ENCODE results near the gene LRRC31.

The LRRC31 gene

DNA sequence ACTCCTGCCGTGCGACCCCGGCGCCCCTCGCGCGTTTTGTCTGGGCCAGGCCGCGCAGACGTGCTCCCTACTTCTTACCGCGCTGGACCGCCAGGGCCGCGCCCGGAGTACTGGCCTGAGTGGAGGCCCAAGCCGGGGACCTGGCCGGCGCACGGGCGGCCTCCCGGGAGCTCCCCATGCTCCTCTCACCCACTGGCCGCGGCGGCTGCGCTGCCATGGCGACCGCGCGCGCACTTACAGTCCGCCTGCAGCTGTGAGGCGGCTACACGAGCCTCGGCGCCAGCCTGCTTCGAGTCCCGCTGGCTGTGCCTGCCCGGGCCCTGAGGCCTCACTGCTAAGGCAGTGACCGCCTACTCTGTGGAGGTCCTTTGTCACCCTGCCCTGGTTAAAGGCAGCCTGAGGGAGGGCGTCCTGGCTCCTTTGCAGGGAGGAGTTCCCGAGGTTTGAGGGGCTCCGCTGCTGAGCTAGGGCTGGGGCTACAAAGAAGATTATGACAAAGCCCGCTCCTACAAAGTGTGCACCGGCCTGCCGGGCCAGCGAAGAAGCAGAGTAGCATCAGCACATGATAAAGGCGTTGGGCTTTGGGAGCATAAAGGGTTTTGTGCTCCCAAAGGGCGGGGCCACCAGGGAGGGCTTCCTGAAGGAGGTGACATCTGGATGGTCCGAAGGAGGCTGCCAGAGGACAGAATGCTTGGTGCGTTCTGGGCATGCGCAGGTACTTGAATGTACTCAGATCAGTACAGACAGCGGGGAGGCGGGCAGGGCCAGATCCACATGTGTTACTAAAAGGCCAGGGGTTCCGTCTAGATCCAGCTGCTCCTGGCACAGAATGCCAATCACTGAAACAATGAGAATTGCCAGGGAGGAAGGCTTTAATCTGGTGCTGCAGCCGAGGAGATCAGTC, 57.2 kb downstream of the LRRC31 start, which contains the start of the genes LRRC34 and LRRIQ4:
Gene LRRC34 (minus strand): TSS at position 573 of the 904 bp plus-strand sequence. CDS start 356 bp downstream, at position 217.
Gene LRRIQ4 (plus strand): TSS at position 539 of the 904 bp plus-strand sequence. CDS start 9,052 bp downstream, outside the sequence.
- peak; percentile 91 for DNase-seq

DNA sequence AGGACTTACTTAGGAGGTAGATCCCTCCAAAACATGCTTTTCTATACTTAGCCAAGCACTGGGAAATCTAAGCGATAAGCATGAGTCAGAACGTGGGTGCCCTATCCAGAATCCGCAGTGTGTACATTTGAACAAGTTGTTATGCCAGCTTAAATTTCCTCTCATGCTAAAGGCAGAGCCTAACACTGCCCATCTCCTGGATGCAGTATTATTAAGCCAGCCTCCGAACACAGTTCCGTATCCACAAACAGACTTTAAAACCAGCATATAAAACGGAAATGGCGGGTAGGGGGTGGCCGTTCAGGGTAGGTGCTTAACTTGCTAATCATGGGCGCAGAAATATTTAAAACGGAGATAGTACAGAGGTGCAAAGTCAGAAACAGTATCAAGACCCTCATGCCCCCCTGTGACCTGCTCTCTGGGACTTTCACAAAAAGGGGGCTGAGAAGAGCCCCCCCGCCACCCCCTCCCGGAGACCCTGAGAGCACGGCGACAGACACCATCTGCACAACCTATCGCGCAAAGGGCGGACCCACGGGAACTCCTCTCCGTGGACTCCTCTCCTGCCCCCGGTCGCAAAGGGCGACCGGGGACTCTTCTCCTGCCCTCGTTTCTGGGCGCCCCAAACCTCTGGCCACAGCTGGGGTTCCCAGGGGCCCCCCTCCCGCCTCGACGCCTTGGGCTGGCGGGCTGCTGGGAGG, 58.0 kb downstream of the LRRC31 start:
- peak; percentile 39 for DNase-seq

DNA sequence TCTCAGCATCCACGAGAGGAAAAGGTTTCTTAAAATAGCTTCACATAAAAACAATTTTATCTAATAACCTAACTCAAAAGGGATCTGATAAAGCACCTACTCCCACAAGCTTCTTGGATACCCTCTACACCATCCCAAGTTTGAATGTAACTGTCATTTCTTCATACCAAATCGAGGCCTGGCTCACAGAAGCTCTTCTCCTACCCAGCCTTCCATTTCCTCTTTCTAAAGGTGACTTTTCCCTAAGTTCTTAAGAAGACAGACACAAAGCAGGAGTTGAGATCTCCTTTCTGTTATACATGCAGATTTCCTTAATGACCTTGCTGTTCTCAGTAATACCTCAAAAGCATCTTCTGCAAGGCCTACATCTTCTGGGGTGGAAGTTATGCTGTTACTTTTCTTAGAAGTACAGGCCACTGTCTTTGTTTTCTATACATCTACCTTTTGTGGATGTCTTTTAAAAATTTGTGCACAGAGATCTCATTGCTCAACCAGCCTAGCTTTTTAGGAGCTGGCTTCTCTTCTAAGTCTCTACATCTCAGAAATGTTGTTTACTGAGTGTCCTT, 60.4 kb downstream of the LRRC31 start:
- no peak for DNase-seq

DNA sequence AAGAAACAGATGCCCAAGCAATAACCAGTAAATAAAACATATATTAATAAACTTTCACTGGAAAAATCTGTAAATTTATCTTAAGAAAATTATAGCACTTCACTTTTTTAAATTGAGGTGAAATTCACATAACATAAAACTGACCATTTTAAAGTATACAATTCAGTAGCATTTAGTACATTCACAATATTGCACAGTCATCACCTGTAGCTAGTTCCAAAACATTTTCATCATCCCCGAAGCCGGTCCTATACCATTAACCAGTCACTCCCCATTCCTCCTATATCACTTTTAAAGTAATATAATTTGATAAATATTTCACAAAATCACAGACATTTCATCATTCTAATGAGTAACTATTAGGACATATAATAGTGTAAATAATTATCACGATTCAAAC, 65.1 kb downstream of the LRRC31 start:
- DNase-seq = no peak

DNA sequence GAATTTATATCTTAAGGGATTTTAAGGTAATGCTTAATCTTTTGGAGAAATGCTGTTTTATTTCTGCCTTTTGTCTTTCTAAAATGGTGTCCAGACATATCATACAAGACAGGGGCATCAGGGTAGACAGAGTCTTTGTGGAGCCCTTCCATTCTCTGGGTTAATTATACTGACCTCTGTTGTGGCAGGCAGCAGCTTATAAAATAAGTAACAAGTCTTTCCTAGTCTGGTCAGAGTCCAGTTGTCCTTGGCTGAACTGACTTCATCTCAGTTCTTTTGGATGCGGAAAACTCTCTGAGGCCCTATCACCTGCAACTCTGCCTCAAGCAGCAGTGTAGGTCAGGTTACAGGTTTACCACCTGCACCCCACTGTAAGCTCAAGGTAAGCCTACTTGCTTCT, 77.4 kb downstream of the LRRC31 start:
- DNase-seq = no peak

DNA sequence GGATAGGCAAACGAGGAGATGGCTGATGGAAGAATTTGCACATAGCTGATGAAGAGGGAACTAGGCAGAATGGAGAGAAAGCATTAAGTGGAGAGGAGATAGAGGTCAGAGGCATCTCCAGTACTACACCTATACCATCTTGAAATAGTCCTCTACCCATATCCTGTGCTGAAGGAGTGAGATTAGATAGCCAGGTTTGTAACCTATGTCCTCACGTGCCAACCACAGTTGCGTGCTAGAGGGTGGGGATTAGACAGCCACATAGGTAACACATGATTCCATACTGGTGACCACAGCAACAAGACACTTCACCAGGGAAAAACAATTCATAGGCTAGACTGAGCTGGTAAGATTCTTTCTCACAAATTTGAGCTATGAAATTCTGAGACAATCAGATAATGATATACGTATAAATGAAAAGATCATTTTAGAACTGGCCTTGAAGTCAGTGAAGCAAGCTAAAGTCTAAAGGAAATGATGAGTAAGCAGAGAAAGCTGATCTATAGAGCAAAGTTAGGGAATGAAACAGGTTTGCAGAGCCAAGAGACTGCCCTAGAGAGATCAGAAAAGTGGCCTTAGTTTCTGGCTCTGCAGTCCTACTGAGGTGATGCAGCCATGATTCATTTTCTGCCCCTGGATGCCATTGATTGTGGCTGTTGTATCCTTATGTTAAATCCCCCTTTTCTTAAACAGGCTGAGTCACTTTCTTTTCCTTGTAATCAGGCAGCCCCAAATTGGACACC, 78.9 kb downstream of the LRRC31 start:
- no peak for DNase-seq

DNA sequence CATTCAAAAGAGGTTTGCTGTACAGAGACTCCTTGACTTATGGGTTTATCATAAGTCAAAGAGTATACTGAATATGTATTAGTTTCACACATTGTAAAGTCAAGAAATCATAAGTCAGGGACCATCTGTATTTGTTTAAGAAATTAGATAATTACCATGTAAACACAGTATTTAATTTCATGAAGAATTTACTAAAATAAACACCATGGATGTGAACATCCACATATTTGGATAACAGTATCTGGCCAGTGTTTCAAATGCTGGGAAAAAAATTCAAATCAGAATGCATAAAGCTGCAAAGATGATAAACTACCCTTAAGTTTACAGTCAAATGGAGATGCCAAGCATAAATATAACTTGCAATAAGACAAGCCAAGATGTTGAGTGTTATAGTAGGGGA, 79.5 kb downstream of the LRRC31 start:
- no peak for DNase-seq

Data from NCI-H2029 treated with DMSO at 0.1 percent for 48 hours (cell line).